Body of pancreas (tissue), 4 donors: Measurements from ENCODE around the gene ADCY3. TPM values are rescaled to one million over a fixed set of nuclear protein-coding genes. Genes with fewer than 3 reads are reported as not detected.
A peak's percentile ranks its signal among the peaks of the same experiment; 100 is the strongest.

Experiments
- ATAC-seq: fragments of 150-250 bp; one replicate; pipeline ENCODE4 v1.9.1; 2016
- DNase-seq, 4 donors: peaks; one replicate each; pipeline ENCODE4 v3.0.0-alpha.2; 2019
- H3K27ac ChIP-seq, 4 donors: fragments of 200-600 bp; sonication (generic); 1 replicate in 3 of 4; 2 replicates in 1 of 4; pipeline versions ENCODE4 v1.5.1 to v1.6.1; 2016 to 2019; ENCODE audit warnings: mild to moderate bottlenecking in 1 of 4, mixed read lengths in 1 of 4, moderate library complexity in 1 of 4
- H3K27me3 ChIP-seq, 2 donors: fragments of 200-600 bp; sonication (generic); one replicate each; pipeline ENCODE4 v1.6.0; 2016; ENCODE audit warnings: mild to moderate bottlenecking in 1 of 2
- H3K36me3 ChIP-seq, 2 donors: fragments of 200-600 bp; sonication (generic); replicated peaks in 1 of 2; 2 replicates each; pipeline ENCODE4 v1.5.1; 2016; ENCODE audit warnings: low read depth in 2 of 2; ENCODE audit not compliant: insufficient read depth in 1 of 2
- H3K4me1 ChIP-seq: fragments of 200-600 bp; sonication (generic); one replicate; pipeline ENCODE4 v1.6.0; 2016
- H3K4me3 ChIP-seq, 2 donors: fragments of 200-600 bp; sonication (generic); 1 replicate in 1 of 2; 2 replicates in 1 of 2; pipeline ENCODE4 v1.5.1; 2016 to 2019
- H3K9me3 ChIP-seq, 3 donors: fragments of 200-600 bp; sonication (generic); 1 replicate in 2 of 3; 2 replicates in 1 of 3; pipeline ENCODE4 v1.5.1; 2016
- POLR2A ChIP-seq, 3 donors: fragments of 450-650 bp; IDR thresholded peaks; one replicate each; pipeline ENCODE4 v1.6.1; 2016; ENCODE audit warnings: antibody characterized with exemption in 3 of 3, mild to moderate bottlenecking in 2 of 3
- WGBS, 2 donors: methylation state at CpG; one replicate each; pipeline ENCODE4 v1.1.5; 2017; 5-methylcytosine and 5-hydroxymethylcytosine counted together
- intact Hi-C: fragments of 100-400 bp; cut with DNase I; formaldehyde crosslinking; loops from one replicate; pipeline ENCODE4 v1.15.1; 2023
- total RNA-seq, 2 donors: library from RNA; depleted of rRNA; stranded (reverse); fragments of >200 nt; gene quantifications; one replicate each; pipeline ENCODE4 v1.1.0, GENCODE V29; 2016
- TF ChIP-seq, protein P1 (sequence below), 7 experiments: fragments of 450-650 bp in 4 of 7; fragments of 200-600 bp in 3 of 7; sonication (generic) in 3 of 7; IDR thresholded peaks; one replicate each; pipeline ENCODE4 v1.5.1; 2016 to 2019; ENCODE audit warnings: antibody characterized with exemption in 7 of 7

The ADCY3 gene
- total RNA-seq, 2 donors from 2014 or later: 17.1 to 63.9 TPM

DNA sequence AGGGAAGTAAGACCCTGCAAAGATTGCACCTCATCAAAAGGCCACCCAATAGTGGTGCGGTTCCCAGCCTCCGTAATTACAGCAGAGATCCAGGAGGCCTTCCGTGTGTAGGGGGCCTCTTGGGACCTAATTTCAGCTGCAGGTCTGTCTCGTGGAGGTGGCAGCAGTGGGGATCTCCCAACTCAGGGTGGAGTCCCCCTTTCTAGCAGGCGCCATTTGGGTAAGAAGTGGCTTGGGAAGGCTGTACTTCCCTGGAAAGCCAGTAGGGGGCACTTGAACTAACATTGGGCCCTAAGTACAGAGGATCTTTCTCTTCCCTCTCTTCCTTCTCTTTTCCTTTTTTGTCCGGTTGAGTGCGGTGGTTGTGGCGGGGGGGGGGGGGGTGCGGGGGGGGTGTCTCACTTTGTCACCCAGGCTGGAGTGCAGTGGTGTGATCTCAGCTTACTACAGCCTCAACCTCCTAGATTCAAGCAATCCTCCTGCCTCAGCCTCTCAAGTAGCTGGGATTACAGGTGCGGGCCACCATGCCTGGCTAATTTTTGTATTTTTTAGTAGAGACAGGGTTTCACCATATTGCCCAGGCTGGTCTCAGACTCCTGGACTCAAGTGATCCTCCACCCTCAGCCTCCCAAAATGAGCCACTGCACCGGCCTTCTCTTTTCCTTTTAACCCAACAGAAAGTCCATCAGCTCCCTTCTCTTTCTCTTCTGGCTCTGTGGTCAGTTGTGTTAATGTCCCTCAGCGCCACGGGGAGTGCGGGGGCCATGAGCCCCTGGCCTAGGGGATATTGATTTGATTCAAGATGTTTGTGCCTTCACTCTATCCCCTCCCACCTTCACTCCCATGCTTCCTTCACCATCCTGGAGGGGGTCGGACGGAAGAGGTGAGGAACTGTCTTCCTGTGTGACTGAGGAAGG lies 94.8 kb downstream of the ADCY3 start:
- no peak overlapping the region for H3K4me3 ChIP-seq
- H3K27me3 ChIP-seq: no peaks in the 10 kb centered on the region
- no peak for TF ChIP-seq POLR2A (IDR thresholded peaks at IDR 0.05)
- TF ChIP-seq, protein P1, sequence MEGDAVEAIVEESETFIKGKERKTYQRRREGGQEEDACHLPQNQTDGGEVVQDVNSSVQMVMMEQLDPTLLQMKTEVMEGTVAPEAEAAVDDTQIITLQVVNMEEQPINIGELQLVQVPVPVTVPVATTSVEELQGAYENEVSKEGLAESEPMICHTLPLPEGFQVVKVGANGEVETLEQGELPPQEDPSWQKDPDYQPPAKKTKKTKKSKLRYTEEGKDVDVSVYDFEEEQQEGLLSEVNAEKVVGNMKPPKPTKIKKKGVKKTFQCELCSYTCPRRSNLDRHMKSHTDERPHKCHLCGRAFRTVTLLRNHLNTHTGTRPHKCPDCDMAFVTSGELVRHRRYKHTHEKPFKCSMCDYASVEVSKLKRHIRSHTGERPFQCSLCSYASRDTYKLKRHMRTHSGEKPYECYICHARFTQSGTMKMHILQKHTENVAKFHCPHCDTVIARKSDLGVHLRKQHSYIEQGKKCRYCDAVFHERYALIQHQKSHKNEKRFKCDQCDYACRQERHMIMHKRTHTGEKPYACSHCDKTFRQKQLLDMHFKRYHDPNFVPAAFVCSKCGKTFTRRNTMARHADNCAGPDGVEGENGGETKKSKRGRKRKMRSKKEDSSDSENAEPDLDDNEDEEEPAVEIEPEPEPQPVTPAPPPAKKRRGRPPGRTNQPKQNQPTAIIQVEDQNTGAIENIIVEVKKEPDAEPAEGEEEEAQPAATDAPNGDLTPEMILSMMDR (IDR thresholded peaks at IDR 0.05): peak in 5 of 7 experiments; percentile 12 to 36 (median 19)
- intact Hi-C loops: loop anchor here (5.0 kb wide), 1 partner anchor 413 kb away; no protein-coding TSS in a partner anchor
- H3K36me3 ChIP-seq: no peaks in the 10 kb centered on the region
- ATAC-seq: no peak
- 84 to 87% methylated on average over 15 to 16 of the region's 16 CpGs for WGBS, 2 donors
- H3K27ac ChIP-seq: no peak overlapping the region
- H3K9me3 ChIP-seq: no peaks in the 10 kb centered on the region
- DNase-seq: no peak
- peaks cover 8% of the 10 kb centered on the region for H3K4me1 ChIP-seq

DNA sequence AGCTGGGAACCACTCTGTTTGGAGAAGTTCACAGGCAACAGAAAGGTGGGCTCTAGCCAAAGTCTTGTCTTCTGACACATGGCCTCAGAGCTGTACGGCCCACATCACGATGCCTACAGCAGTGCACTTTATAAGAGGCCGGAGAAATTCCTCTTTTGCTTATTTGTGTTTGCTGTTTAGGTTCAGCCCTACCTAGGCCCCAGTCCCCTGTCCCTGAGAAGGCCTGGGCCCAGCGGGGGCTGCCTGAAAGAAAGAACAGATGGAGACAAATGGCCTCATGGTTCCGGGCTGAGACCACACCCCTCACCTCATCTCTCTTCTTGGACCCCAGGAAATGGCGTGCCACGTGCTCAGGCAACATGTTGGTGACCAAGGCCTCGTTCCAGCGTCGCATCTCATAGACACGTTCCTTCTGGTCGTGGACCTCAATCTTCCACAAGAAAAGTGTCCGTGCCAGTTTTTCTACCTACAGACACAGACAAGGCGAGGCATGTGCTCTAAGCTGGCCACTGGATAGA lies 95.9 kb downstream of the ADCY3 start:
- H3K36me3 ChIP-seq: no peaks in the 10 kb centered on the region
- peaks cover 8% of the 10 kb centered on the region for H3K4me1 ChIP-seq
- H3K4me3 ChIP-seq: no peak overlapping the region
- TF ChIP-seq POLR2A (IDR thresholded peaks at IDR 0.05): no peak
- TF ChIP-seq, protein P1 (IDR thresholded peaks at IDR 0.05): no peak
- 90 to 94% methylated on average over 14 of the region's 14 CpGs for WGBS, 2 donors
- DNase-seq (no peak), ATAC-seq (no peak)
- H3K27me3 ChIP-seq: no peaks in the 10 kb centered on the region
- H3K9me3 ChIP-seq: no peaks in the 10 kb centered on the region
- no peak overlapping the region for H3K27ac ChIP-seq
- intact Hi-C loops: no loop called here

DNA sequence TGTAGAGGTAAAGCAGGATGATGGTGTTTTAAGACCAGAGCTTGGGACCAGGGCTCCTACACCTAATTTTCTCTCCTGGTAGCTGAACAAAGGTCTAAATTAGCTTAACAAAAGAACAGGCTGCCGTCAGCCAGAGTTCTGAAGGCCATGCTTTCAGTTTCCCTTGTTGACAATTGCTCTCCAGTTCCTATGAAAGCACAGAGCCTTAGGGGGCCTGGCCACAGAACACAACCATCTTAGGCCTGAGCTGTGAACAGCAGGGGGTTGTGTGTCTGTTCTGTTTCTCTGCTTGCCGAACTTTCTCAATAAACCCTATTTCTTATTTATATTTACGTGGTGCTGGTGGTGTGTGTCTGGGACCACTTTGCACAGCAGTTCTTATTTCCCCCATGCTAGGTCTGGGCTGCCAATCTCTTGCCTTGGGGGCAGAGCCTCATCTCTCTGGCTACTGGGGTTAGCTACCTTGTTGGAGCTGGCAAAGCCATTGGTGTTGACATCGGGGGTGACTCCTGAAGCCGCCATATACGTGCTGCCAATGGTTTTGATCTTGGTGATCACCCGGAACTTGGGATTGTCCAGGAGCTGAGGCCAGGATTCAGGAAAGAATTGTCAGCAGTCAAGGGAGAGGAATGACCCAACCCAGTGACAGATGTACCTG lies 97.9 kb downstream of the ADCY3 start:
- H3K9me3 ChIP-seq: no peaks in the 10 kb centered on the region
- H3K27ac ChIP-seq: no peak overlapping the region
- intact Hi-C loops: no loop called here
- ATAC-seq: no peak
- H3K27me3 ChIP-seq: no peaks in the 10 kb centered on the region
- 91 to 96% methylated on average over 4 to 7 of the region's 7 CpGs for WGBS, 2 donors
- H3K4me3 ChIP-seq: no peak overlapping the region
- TF ChIP-seq, protein P1 (IDR thresholded peaks at IDR 0.05): no peak
- TF ChIP-seq POLR2A (IDR thresholded peaks at IDR 0.05): no peak
- DNase-seq: no peak
- H3K36me3 ChIP-seq: no peaks in the 10 kb centered on the region
- peaks cover 6% of the 10 kb centered on the region for H3K4me1 ChIP-seq

DNA sequence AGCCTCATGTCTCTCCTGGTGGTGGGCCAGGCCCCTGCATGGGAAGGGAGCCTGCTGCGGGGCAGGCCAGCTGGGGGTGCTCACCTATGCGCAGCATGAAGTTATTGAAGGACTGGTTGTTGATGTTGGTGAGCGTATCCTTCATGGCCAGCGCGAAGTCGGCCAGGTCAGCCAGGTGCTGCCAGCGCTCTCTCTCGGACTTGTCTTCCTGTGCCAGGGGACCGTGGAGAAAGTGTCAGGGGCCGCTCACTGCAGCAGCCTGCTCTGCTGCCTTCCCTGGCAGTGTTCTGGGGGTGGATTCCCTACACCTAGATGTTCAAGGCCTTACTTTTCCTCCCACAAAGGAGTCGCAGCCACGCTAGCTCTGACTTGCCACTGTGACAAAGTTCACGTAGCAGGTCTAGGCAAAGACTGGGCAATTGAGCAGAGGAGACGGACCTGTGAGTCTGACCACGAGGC lies 98.6 kb downstream of the ADCY3 start:
- Histone ChIP-seq H3K9me3 (no peaks in the 10 kb centered on the region), H3K36me3 (no peaks in the 10 kb centered on the region), H3K4me3 (no peak overlapping the region), H3K4me1 (peaks cover 5% of the 10 kb centered on the region), H3K27ac (no peak overlapping the region), H3K27me3 (no peaks in the 10 kb centered on the region)
- TF ChIP-seq, protein P1 (IDR thresholded peaks at IDR 0.05): no peak
- no peak for TF ChIP-seq POLR2A (IDR thresholded peaks at IDR 0.05)
- intact Hi-C loops: no loop called here
- ATAC-seq (no peak), DNase-seq (no peak)
- 80 to 88% methylated on average over 8 to 15 of the region's 15 CpGs for WGBS, 2 donors
